ENCODE measurements around the gene WFDC5.
"Not testable (repeated sequence)": the region's sequence is repeated elsewhere in the genome, so short reads cannot be mapped to it uniquely, and the experiment has no call there.

Gene WFDC5, protein sequence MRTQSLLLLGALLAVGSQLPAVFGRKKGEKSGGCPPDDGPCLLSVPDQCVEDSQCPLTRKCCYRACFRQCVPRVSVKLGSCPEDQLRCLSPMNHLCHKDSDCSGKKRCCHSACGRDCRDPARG

GRCh38 chr20:45114465-45115385 is at the start of gene WFDC5:
WFDC5 (minus strand) TSS chr20:45115174; CDS start chr20:45115083, 91 bp downstream.
- no peak for DNase-seq (ENCODE audit: low read depth in 2 of 2)

GRCh38 chr20:45163083-45163803 is 48.3 kb upstream of the WFDC5 start:
- DNase-seq (ENCODE audit: low read depth in 2 of 2): no peak

DNA sequence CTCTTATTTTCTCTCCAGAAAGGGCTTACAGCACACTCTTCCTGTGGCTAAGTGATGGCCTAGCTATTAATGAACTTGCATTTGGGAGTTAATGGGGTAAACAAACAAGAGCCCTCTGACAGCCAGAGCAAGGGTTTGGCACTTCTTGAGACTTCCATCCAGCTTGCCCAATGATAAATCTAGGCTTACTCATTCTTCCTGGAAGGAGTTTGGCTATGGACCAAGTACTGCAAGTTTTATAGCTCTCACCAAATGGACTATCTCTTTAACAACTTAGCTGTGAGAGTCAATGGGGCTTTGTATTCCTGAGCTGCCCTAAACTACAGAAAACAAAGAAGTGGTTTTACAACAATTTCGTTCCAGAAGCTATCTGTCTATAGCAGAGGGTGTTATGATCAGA is 43.0 kb upstream of the WFDC5 start:
- DNase-seq (ENCODE audit: low read depth in 2 of 2): no peak

DNA sequence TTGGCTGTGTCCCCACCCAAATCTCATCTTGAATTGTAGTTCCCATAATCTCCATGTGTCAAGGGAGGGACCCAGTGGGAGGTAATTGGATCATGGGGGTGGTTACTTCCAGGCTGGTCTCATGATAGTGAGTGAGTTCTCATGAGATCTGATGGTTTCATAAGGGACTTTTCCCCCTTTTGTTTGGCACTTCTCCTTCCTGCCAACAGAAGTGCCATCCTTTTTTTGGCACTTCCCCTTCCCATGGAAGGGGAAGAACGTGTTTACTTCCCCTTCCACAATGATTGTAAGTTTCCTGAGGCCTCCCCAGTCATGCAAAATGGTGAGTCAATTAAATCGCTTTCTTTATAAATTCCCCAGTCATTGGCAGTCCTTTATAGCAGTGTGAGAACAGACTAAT is 41.7 kb upstream of the WFDC5 start:
- no peak for DNase-seq (ENCODE audit: low read depth in 2 of 2)

- DNase-seq (ENCODE audit: low read depth in 2 of 2): not testable (repeated sequence)
Measured at GRCh38 chr20:45154794-45155193, 39.8 kb upstream of the WFDC5 start.

DNA sequence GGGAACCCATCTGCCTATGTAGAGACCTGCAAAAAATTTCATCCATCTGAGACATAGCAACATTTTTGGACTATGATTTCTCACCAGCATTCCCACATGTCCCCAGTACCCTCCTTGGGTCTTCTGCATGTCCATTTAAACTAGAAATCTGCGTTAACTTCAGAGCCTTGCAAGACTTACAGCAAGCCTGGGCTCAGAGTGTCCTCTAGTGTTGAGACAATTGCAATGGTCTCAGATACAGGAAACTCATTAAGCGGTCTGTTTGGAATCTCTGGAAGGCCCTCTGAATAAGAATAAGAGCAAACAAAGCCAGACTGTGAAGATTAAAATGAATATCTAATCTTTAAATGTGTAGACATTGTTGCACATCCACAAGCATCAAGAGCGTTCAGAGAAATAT is 39.2 kb upstream of the WFDC5 start:
- DNase-seq (ENCODE audit: low read depth in 2 of 2): no peak

- DNase-seq (ENCODE audit: low read depth in 2 of 2): no peak
Measured at GRCh38 chr20:45153752-45154151, 38.8 kb upstream of the WFDC5 start.

GRCh38 chr20:45153147-45153546 is 38.2 kb upstream of the WFDC5 start:
- no peak for DNase-seq (ENCODE audit: low read depth in 2 of 2)

- DNase-seq (ENCODE audit: low read depth in 2 of 2): no peak
Measured at GRCh38 chr20:45152405-45152804, 37.4 kb upstream of the WFDC5 start.

- no peak for DNase-seq (ENCODE audit: low read depth in 2 of 2)
Measured at GRCh38 chr20:45149062-45149461, 34.1 kb upstream of the WFDC5 start.

GRCh38 chr20:45140836-45141235 is 25.9 kb upstream of the WFDC5 start:
- no peak for DNase-seq (ENCODE audit: low read depth in 2 of 2)

DNA sequence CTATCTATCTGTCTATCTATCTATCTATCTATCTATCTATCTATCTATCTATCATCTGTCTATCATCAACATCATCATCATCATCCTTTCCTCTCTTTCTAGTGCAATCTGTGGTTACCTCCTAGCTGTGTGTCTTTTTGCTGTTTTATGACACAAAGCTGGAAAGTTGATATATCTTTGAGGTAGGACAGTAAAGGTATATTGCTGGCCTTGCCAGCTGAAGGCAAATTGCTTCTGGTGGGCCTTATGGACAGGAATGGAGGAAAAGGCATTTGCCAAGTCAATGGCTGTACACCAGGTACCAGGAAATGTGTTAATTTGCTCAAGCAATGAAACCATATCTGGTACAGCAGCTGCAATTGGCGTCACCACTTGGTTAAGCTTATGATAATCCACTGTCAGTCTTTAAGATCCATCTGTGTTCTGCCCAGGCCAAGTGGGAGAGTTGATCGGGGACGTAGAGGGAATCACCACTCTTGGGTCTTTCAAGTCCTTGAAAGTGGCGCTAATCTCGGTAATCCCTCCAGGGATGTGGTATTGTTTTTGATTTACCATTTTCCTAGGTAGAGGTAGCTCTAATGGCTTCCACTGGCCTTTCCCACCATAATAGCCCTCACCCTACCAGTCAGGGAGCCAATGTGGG is 24.9 kb upstream of the WFDC5 start:
- DNase-seq (ENCODE audit: low read depth in 2 of 2): not testable (repeated sequence)

DNA sequence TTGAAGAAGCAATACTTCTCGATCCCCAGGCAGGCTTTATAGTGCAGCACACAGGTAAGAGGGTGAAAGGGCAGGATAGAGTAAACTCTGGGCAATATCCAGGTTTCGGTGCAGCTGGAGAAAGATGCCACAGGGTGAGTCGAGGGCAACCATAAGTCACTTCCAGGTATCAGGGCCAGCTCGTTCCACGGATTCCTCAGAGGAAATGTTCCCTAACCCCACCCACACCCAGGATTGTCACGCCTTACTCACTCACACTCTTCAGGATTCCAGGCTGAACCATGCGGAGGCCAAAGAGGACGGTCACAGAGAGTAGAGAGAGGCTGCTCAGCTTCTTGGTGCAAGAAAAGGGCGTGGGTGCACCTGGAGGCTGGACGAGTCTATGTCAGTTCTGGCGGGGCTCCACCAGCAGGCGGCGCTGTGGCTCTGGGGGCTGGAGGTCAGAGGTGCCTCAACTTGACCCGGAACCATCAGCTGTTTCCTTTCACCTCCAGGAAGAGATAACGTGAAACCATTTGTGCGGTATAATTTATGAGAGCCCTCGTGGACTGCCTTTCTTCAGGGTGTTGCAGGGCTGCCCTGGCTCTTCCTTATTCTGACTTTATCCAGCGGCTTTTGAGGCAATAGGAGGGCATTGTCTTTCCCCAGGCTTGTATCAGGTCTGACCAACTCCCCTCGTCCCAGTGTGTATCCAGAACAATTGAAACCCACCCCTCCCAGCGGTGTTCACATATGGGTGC is 23.8 kb upstream of the WFDC5 start:
- peak; percentile 68 to 81 for DNase-seq (ENCODE audit: low read depth in 2 of 2)

GRCh38 chr20:45136911-45137310 is 21.9 kb upstream of the WFDC5 start:
- DNase-seq (ENCODE audit: low read depth in 2 of 2): no peak

DNA sequence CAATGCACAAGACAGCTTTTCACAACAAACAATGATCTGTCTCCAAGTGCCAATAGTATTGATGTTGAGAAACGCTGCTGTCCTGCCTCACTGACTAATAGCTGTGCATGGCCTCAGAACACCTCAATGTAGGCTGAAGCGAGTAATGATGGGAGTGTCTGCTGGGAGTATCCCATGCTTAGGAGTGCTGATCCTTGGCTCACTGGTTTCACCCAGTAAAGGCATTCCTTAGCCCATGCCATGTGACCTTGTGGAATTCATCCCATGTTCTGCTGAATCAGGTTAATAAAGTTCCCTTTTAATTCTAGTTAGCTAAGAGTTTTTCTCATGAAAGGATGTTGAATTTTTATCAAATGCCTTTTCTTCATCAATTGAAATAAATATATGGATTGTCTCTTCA is 13.1 kb upstream of the WFDC5 start:
- DNase-seq (ENCODE audit: low read depth in 2 of 2): no peak

- DNase-seq (ENCODE audit: low read depth in 2 of 2): no peak
Measured at GRCh38 chr20:45124365-45124764, 9.4 kb upstream of the WFDC5 start, which contains the start of gene WFDC12. WFDC12 (minus strand) TSS chr20:45124465; CDS start chr20:45124447, 18 bp downstream.

DNA sequence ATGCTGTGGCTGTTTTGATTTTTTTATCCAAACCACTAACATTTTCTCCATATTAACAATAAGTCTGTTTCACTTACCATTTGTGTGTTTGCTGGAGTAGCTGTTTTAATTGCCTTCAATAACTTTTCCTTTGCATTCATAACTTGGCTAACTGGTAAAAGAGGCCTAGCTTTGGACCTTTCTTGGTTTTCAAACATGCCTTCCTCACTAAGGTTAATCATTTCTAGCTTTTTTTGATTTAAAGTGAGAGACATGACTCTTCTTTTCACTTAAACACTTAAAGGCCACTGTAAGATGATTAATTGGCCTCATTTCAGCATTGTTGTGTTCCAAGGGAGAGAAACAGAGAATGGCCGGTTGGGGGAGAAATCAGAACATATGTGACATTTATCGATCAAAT is 6.4 kb upstream of the WFDC5 start:
- no peak for DNase-seq (ENCODE audit: low read depth in 2 of 2)

DNA sequence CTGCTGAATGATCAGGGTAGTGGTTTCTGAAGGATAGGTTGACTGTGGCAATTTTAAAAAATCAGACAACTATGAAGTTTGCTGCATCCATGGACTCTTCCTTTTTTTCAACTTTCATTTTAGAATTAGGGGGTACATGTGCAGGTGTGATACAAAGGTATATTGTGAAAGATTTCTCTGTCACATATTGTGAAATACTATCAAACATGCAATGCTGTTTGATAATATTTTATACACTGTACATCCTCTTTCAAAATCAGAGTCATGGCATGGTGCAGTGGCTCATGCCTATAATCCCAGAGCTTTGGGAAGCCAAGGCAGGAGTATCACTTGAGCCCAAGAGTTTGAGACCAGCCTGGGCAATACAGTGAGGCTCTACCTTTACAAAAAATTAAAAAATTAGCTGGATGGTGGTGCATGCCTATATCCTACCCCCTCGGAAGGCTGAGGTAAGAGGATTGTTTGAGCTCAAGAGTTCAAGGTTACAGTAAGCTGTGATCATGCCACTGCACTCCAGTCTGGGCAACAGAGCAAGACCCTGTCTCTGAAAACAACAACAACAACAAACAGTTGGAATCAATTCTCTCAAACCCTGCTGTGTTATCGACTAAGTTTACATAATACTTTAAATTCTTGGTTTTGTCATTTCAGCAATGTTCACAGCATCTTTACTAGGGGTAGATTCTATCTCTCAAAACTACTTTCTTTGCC is 4.7 kb upstream of the WFDC5 start:
- DNase-seq (ENCODE audit: low read depth in 2 of 2): no peak

- DNase-seq (ENCODE audit: low read depth in 2 of 2): no peak
Measured at GRCh38 chr20:45118028-45118427, 3.1 kb upstream of the WFDC5 start.

GRCh38 chr20:45117581-45117980 is 2.6 kb upstream of the WFDC5 start:
- no peak for DNase-seq (ENCODE audit: low read depth in 2 of 2)

DNA sequence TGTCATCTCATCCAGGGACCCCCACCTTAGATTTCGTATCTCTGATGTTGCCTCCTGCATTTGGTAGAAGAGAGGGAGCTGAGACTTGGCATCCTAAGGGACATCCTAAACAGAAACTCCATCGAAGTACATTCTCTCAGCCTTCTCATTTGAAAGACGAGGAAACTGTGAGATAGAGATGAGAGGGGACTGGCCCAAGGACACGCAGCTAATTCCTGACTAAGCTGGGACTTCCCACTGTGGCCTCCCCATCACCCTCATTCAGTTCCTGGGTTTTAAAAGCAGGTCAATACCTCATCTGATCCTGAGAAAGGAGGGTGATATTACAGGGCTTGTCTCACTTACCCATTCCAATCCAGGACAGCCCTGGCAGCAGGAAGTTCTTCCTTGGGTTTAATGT is 855 bp upstream of the WFDC5 start:
- no peak for DNase-seq (ENCODE audit: low read depth in 2 of 2)

Measured in stimulated activated CD4-positive, alpha-beta T cell treated with anti-CD3 and anti-CD28 coated beads, Interleukin-15, amount 100 ng/mL, for 48 hours (primary cell).